SHP77 (cell line): Measurements from ENCODE around the gene SHROOM2.
"Not testable (repeated sequence)": the region's sequence is repeated elsewhere in the genome, so short reads cannot be mapped to it uniquely, and the experiment has no call there.

ENCODE experiments used
- DNase-seq, 2 experiments: peaks; one replicate each; lab custom pipeline; 2025; lab: John Stamatoyannopoulos, UW

Gene SHROOM2

DNA sequence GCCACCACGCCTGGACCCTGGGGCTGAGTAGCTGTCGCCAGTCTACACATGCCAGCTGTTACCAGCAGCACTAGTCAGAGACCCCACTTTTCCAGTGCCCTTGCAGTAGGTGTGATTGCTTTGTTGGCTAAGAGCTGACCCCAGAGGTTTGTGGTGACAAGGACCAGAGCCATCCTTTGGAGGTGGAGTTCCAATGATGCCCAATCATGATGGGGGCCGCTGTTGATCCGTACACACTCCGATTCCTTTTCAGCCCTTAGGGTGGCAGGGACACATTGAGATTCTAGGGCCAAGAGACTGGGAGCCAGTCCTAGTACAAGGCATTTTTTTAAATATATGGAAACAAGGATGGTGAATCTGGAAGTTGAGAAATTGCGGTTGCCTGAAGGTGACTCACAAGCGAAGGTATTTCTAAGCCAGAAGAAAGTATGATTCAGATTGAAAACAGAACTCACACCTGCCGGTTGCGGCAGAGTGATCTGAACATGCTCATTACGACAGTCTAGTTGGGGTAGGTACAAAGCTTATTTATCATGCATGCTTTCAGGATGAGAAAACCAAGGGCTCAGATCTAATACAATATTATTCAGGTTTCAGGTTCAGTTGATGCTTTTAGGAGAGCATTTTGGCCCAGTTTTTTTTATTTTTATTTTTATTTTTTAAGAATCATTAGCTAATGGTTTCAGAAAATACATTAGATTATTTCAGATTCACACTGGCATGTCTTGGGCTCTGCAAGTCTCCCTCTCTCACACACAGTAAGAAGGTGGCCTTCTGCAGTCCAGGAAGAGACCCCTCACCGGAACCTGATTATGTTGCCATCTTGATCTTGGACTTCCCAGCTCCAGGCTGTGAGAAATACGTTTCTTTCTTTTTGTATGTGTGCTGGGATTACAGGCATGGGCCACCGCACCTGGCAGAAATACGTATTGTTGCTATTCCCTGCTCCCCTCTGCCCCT is 43.4 kb downstream of the SHROOM2 start:
- no peak for DNase-seq

DNA sequence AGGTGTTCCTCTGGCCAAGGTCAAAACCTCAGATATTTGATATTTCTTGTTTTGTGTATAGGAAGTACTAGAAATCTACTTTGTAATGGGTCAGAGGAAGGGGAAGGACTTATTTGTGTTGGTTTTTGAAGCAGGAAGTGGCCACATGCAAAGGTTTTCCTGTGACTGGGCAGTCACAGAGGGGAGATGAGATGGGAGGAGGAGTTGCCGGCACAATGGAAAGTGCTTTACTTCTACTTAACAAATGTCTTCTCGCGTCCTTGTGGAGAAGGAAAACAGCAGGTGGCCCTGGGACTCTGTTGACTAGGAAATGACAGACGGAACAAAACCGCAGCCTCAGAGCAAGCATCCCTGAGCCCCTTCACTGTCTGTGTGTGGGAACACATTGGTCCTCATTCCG is 46.6 kb downstream of the SHROOM2 start:
- no peak for DNase-seq

DNA sequence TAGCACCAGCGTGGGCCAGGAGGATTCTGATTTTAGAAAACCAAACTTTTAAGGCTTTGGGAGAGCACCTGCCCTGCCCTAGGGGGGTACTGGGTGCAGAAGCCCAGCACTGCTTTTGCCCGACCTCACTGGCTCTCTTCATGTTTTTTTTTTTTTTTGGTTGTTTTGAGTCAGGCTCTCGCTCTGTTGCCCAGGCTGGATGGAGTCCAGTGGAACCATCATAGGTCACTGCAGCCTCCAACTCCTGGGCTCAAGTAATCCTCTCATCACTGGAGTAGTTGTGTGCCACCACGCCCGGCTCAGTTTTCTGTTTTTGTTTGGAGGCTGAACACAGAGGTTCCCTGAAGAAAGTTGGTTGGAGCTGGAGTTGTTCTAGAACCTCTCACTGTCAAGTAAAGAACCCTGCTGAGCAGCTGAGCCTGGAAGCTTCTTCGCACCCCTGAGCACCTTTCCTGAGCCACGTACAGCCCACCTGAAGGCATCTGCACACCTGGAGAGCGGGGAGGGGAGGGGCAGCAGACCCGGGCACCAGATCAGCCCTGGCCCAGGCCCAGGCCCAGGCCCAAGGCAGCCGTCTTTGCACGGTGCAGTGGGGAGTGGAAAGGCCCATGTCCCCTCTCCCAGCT is 49.5 kb downstream of the SHROOM2 start:
- DNase-seq = no peak

DNA sequence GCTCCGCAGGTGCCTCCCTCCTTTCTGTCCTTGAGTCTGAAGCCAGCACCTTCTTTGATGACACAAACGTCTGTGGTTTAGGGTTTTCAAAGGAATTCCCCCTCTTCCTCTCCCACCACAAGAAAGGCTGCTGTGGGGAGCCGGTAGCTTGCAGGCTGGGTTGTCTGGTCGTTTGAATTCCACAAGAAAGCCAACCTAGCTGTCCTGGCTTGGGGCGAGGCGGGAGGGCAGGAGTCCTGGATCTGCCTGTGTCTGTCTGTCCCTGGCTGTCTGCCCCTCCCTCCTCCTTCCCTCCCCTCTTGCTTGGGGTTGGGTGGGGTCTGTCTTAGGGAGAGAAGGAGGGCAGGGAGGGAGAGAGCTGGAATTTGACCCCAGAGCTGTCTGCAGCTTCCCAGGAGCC is 56.3 kb downstream of the SHROOM2 start:
- DNase-seq = no peak

DNA sequence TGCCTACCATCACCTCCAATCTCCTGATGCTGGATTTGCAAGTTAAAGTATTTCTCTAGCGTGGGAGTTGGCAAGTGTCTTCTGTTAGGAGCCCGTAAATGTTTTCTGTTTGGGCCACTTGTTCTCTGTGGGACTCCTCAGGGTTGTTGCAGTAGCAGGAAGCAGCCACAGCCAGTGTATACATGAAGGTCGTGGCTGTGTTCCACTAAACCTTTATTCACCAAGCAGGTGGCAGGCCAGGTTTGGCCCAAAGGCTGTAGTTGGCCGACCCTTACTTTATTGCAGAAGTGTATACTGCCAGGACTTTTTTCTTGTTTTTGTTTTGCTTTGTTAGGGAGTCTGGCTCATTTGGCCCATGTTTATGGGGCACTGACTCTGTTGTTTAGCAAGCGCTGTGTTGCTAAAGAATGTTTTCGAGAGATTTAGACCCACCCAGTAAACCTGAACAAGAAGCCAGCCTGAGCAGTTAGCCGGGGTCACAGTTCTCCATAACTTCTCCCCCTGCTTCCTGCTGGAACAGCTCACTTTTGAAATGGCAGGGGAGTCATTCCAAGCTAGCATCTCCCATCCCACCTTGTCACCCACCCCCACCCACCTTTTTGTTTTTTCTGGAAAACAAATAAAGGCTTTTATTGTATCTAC is 58.8 kb downstream of the SHROOM2 start:
- no peak for DNase-seq

GRCh38 chrX:9845578-9845952 is 59.3 kb downstream of the SHROOM2 start:
- DNase-seq = no peak

- no peak for DNase-seq
Measured at GRCh38 chrX:9846631-9847030, 60.4 kb downstream of the SHROOM2 start.

DNA sequence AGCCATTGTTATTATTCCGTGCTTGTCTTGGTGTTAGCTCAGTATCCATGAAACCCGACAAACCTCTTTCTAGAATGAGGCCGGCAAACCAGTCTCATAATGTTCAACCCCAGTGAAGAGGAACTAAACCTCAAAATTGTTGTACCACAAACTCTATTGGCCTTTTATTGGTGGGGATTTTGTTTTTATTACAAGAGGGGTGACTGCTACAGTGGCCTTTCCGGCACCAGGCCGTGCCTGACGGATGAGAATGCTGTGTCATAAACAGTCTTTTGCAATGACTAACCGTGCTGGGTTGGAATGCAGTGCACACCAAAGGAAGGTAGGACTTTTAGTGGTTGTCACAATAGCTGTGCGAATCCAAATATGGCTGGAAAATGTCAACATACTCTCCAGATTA is 60.8 kb downstream of the SHROOM2 start:
- DNase-seq = no peak

DNA sequence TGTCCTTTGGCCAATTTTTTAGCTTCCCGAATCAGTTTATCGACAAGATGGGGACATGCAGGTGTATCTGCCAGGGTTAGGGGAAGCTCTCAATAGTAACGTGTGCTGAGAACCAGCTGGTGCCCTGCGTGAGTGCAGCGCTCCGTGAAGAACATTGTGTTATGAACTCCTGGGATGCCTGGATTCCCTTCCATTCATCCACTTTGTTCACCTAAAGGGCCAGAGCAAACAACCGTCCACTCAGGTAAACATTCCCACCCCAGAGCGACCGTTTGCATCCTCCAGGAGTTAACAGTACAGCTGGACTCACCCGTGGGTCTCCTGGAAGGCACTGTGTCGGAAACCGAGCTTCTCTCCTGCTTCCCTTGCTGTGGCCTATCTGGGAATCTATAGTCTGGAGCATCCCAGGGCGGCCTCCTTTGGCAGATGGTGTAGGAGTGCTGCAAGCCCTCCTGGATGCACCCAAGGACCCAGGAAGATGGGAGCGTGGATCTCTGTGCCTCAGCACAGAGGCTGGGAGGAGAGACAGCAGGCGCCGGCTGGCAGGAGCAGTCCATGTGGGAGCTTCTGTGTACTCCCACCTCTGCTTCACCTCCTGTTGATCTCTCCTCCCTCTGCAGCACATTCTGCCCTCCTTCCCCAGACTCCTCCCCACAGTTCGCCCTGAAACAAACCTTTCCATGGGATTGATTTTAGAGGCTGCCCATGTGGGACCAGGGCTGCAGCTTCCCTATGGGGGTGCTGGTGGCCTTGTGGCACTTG is 62.7 kb downstream of the SHROOM2 start:
- DNase-seq = no peak

GRCh38 chrX:9851890-9852289 is 65.7 kb downstream of the SHROOM2 start:
- DNase-seq = no peak

DNA sequence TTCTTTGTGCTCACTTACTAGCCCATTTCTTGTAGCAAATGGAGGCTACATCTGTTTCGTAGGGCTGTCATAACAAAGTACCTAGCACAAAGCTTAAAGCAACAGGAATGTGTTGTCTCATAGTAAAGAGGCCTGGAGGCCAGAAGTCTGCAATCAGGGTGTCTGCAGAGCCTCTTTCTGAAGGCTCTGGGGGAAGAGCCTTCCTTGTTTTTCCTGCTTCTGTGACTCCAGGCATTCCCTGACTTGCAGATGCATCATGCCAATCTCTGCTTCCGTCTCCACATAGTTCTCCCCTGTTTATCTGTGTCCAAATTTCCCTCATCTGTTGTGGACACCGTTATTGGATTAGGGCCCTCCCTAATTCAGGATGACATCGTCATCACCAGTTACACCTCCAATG is 67.1 kb downstream of the SHROOM2 start:
- DNase-seq = no peak

DNA sequence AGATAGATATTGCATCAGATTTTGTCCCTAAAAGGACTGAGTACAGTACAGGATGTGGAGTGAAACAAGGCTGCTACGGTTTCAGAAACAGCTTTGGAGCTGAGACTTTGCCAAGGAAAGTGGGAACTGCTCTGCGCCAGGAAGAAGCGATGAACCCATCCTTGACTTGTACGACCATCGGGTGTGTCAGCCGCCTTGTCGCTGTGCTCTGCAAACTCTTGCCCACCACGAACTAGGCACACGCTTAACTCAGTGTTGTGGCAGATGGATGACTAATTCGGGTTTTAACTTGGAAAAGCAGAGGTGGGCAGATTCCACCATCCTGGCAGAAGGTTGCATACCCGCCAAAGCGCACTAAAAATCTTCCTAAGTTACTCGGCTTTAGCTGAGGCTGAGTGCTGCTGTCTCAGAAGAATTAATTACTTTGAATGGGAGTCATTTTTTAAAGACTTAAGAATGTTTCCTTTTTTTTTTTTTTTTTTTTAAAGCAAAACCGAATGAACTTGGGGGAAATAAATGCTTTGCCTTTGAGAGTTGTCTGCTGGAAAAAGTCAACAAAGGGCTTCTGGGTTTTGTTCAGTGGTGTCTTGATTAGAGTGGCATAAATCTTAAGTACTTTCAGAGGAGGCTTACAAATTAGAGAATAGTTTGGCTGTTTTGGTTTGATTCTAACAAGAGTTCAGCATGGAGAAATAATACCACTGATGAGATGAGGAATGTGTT is 69.5 kb downstream of the SHROOM2 start:
- DNase-seq = no peak

GRCh38 chrX:9856588-9856987 is 70.4 kb downstream of the SHROOM2 start:
- no peak for DNase-seq

- no peak for DNase-seq
Measured at GRCh38 chrX:9857575-9858474, 71.6 kb downstream of the SHROOM2 start.

GRCh38 chrX:9858684-9859083 is 72.5 kb downstream of the SHROOM2 start:
- not testable (repeated sequence) for DNase-seq

GRCh38 chrX:9859711-9860555 is 73.7 kb downstream of the SHROOM2 start:
- no peak for DNase-seq

- DNase-seq = no peak
Measured at GRCh38 chrX:9860826-9861225, 74.6 kb downstream of the SHROOM2 start.

DNA sequence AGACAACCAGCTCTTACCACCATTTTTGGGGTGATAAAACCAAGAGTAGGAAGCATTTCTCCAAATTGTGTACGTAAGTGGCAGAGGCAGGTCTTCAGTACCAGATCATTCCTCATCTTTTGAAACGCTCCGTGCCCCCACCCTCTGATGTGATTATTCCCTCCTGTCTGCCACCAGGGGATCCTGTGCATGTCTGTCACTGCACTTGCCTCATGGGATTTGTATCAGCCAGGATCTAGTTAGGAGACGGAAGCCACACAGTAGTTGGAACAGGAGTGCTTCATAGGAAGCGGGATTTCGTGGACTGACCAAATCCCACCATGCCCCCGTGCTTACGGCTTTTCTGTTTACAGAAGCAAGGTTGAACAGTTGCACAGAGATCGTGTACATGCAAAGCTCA is 75.5 kb downstream of the SHROOM2 start:
- DNase-seq = no peak

GRCh38 chrX:9862525-9862924 is 76.3 kb downstream of the SHROOM2 start:
- peak; percentile 12 to 19 for DNase-seq

DNA sequence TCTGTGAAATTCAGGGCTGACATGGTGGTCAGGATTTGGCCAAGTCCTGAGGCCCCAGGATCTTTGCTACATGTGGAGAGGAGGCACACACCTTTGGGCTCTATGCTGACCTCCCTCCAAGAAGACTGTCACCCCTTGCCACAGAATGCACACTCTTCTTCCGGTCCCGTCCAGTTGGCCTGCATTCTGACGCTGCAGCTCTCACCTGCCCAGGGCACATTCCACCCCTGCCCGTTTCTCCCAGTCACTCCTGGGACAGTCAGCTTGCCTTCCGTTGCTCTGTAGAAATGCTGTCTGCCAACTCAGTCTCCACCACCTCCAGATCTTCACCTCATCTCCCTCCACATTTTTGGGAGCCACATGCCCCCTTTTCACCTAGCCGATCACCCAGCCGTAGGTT is 76.7 kb downstream of the SHROOM2 start:
- no peak for DNase-seq
